ENCODE results near the gene FAM20C. TPM values are rescaled to one million over a fixed set of nuclear protein-coding genes. Genes with fewer than 3 reads are reported as not detected.

Gene FAM20C
- total and polyA plus RNA-seq, 2 of the 8 experiments (the other 6 are each of a cell fraction or from before 2014, with no cell fraction given): 9.5 to 34.8 TPM

DNA sequence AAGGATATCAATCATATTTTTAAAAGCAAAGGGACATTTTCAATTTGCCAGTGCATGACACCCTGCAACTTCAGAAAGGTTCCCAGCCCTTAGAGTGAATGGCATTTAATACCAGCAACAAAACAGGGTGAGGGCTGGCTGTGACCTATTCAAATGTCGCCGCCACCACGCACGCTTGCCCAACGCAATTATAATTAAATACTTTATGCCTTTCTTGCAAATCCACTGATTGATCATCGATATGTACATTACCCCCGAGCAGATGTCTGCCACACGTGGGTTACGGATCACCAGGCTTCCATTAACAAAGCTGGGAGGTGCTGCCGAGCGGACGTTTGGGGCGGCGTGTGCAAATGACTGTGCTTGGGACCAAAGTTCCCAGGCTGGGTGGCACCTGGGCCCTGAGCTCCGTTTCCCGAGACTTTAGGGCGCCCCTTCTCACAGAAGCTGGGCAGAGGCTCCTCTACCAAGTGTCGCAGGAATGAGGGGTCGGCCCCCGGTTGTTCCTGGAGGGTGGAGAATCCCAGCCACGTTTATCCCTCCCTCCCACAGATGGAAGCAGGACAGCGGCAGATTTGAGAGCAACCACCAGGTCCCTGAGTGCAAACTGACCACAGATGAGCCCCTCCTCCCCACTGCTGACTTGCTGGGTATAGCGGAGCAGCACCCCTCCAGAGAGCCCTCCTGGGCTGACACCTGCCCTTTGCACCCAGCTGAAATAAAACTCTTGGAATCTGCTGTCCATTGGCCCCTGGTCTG is 101.5 kb downstream of the FAM20C start:
- no peak for TF ChIP-seq CREB1 (IDR thresholded peaks at IDR 0.05)
- TF ChIP-seq SP4 (IDR thresholded peaks at IDR 0.05; ENCODE audit: low read length): no peak
- TF ChIP-seq, protein P1, sequence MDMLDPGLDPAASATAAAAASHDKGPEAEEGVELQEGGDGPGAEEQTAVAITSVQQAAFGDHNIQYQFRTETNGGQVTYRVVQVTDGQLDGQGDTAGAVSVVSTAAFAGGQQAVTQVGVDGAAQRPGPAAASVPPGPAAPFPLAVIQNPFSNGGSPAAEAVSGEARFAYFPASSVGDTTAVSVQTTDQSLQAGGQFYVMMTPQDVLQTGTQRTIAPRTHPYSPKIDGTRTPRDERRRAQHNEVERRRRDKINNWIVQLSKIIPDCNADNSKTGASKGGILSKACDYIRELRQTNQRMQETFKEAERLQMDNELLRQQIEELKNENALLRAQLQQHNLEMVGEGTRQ (IDR thresholded peaks at IDR 0.05; ENCODE audit: low read length): no peak
- TF ChIP-seq TCF12 (IDR thresholded peaks at IDR 0.05; ENCODE audit: low read depth, low read length): no peak
- no peak for TF ChIP-seq TAF1 (IDR thresholded peaks at IDR 0.05; ENCODE audit: low read depth, low read length)
- TF ChIP-seq ASH2L (IDR thresholded peaks at IDR 0.05; ENCODE audit: low read length): no peak
- TF ChIP-seq, protein P2, sequence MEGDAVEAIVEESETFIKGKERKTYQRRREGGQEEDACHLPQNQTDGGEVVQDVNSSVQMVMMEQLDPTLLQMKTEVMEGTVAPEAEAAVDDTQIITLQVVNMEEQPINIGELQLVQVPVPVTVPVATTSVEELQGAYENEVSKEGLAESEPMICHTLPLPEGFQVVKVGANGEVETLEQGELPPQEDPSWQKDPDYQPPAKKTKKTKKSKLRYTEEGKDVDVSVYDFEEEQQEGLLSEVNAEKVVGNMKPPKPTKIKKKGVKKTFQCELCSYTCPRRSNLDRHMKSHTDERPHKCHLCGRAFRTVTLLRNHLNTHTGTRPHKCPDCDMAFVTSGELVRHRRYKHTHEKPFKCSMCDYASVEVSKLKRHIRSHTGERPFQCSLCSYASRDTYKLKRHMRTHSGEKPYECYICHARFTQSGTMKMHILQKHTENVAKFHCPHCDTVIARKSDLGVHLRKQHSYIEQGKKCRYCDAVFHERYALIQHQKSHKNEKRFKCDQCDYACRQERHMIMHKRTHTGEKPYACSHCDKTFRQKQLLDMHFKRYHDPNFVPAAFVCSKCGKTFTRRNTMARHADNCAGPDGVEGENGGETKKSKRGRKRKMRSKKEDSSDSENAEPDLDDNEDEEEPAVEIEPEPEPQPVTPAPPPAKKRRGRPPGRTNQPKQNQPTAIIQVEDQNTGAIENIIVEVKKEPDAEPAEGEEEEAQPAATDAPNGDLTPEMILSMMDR (IDR thresholded peaks at IDR 0.05; ENCODE audit: control extremely low read depth in 1 of 3, insufficient read depth in 1 of 3, low read depth in 1 of 3, low read length in 3 of 3): no peak
- TF ChIP-seq SP1 (IDR thresholded peaks at IDR 0.05; ENCODE audit: low read depth, low read length): no peak
- Histone ChIP-seq H2BK120ac (replicated peaks; ENCODE audit: low read depth, low read length) (no peak overlapping the region), H3K14ac (ENCODE audit: insufficient read length) (no peak overlapping the region), H3K4me1 (replicated peaks in 1 of 4; ENCODE audit: control insufficient read depth in 3 of 4, insufficient read depth in 4 of 4, low read length in 3 of 4) (no peaks in the 10 kb centered on the region; a peak in 2 of 7 replicates), H3K79me1 (ENCODE audit: low read depth, low read length) (no peaks in the 10 kb centered on the region), H3K18ac (ENCODE audit: extremely low read depth, low read length) (no peak overlapping the region), H3K4ac (replicated peaks; ENCODE audit: insufficient read length, low read depth, low read length) (no peak overlapping the region), H2BK20ac (ENCODE audit: low read length) (no peak overlapping the region), H4K5ac (ENCODE audit: insufficient read length, low read depth, low read length) (no peak overlapping the region), H3K27me3 (replicated peaks in 1 of 4; ENCODE audit: control insufficient read depth in 3 of 4, extremely low read depth in 1 of 4, insufficient read depth in 3 of 4, low read length in 3 of 4) (peaks cover 28 to 42% (median 36%) of the 10 kb centered on the region in 4 experiments), H2BK15ac (ENCODE audit: low read length) (no peak overlapping the region), H3K9ac (replicated peaks in 1 of 4; ENCODE audit: extremely low read depth in 1 of 4, low read depth in 3 of 4, low read length in 3 of 4) (no peak overlapping the region), H2BK12ac (ENCODE audit: low read depth, low read length) (no peak overlapping the region), H3K56ac (replicated peaks; ENCODE audit: insufficient read length, low read depth, low read length) (no peak overlapping the region), H3K4me3 (ENCODE audit: extremely low read depth in 1 of 4, insufficient read depth in 2 of 4, low read depth in 3 of 4, low read length in 4 of 4) (no peak overlapping the region), H4K91ac (replicated peaks; ENCODE audit: insufficient read length, low read length) (no peak overlapping the region), H3K9me3 (ENCODE audit: insufficient read depth in 2 of 2, low read depth in 1 of 2, low read length in 1 of 2) (peaks cover 0 to 25% of the 10 kb centered on the region in 2 experiments; a peak in 2 of 4 replicates), H3K4me2 (ENCODE audit: insufficient read depth in 1 of 2, low read depth in 2 of 2, low read length in 2 of 2) (no peak overlapping the region), H3K23me2 (ENCODE audit: low read depth, low read length) (peaks cover 10% of the 10 kb centered on the region; the same call in 1 of the 2 replicates), H3K36me3 (ENCODE audit: control insufficient read depth in 2 of 4, insufficient read depth in 4 of 4, low read length in 3 of 4) (no peaks in the 10 kb centered on the region; a peak in 1 of 8 replicates), H2AFZ (ENCODE audit: low read length) (no peak overlapping the region), H4K8ac (ENCODE audit: extremely low read depth, insufficient read depth, low read length) (no peak overlapping the region), H2AK5ac (ENCODE audit: low read depth, low read length) (no peak overlapping the region), H3K27ac (ENCODE audit: low read depth, low read length) (no peak overlapping the region), H3K79me2 (ENCODE audit: control insufficient read depth in 1 of 2, insufficient read depth in 2 of 2, low read length in 2 of 2) (no peaks in the 10 kb centered on the region), H2BK5ac (ENCODE audit: low read depth, low read length) (no peak overlapping the region), H3K23ac (ENCODE audit: insufficient read length) (no peak overlapping the region), H4K20me1 (replicated peaks in 1 of 2; ENCODE audit: control insufficient read depth in 1 of 2, insufficient read depth in 2 of 2, low read length in 2 of 2) (no peaks in the 10 kb centered on the region)
- ChIA-PET CTCF (ENCODE audit: partially characterized antibody) (interaction anchor here (0.5 to 1.9 kb wide), 4 partner anchors 19 to 494 kb away, joined by 3 to 8 read pairs (median 4); no protein-coding TSS in a partner anchor), POLR2A (ENCODE audit: partially characterized antibody) (interaction anchor here (0.9 to 1.1 kb wide), 2 partner anchors 12 to 513 kb away, joined by 3 to 4 read pairs; no protein-coding TSS in a partner anchor)
- DNase-seq (ENCODE audit: low read depth in 1 of 2, low spot score in 2 of 2): no peak
- 89% methylated on average over 23 of the region's 23 CpGs; no CpG with 5 or more reads in 1 of the 2 experiments for WGBS, 2 experiments (ENCODE audit: extremely low coverage in 1 of 2, insufficient coverage in 1 of 2, insufficient read length in 1 of 2, insufficient replicate concordance in 2 of 2, low coverage in 1 of 2, low lambda C conversion rate in 2 of 2, missing lambda C conversion rate in 1 of 2)
- FAIRE-seq: no peak
